Fibroblast of lung (primary cell): ENCODE data around the gene RHBDD1. TPM values are rescaled to one million over a fixed set of nuclear protein-coding genes. Genes with fewer than 3 reads are reported as not detected.

Experiments
- DNase-seq, 2 donors: peaks; one replicate each; pipeline versions ENCODE4 v3.0.0 to v3.0.0-alpha.2; 2010; ENCODE audit warnings: low read depth in 2 of 2
- H2AFZ ChIP-seq: 2 replicates; pipeline ENCODE4 v1.5.1; 2012; ENCODE audit warnings: low read length, control low read depth, inconsistent platforms
- H3K27ac ChIP-seq: 2 replicates; pipeline ENCODE4 v1.5.1; 2011; ENCODE audit warnings: low read length, control low read depth; ENCODE audit not compliant: insufficient read depth
- H3K27me3 ChIP-seq: 2 replicates; pipeline ENCODE4 v1.5.1; 2011; ENCODE audit warnings: mild to moderate bottlenecking, low read length; ENCODE audit not compliant: control insufficient read depth, insufficient read depth
- H3K36me3 ChIP-seq: 2 replicates; pipeline ENCODE4 v1.5.1; 2011; ENCODE audit warnings: low read length; ENCODE audit not compliant: control insufficient read depth, insufficient read depth
- H3K4me1 ChIP-seq: 2 replicates; pipeline ENCODE4 v1.5.1; 2011; ENCODE audit warnings: low read length; ENCODE audit not compliant: control insufficient read depth, insufficient read depth; ENCODE audit errors: extremely low read depth
- H3K4me2 ChIP-seq: 2 replicates; pipeline ENCODE4 v1.5.1; 2011; ENCODE audit warnings: low read length, control low read depth; ENCODE audit not compliant: insufficient read depth; ENCODE audit errors: extremely low read depth
- H3K4me3 ChIP-seq, 4 experiments: fragments of 200-600 bp in 1 of 4; sonication (generic) in 1 of 4; replicated peaks in 1 of 4; 2 replicates each; pipeline ENCODE4 v1.5.1; 2011 to 2016; ENCODE audit warnings: low read length in 4 of 4, low read depth in 3 of 4, mild to moderate bottlenecking in 3 of 4, control low read depth in 2 of 4, inconsistent platforms in 1 of 4, mixed read lengths in 1 of 4; ENCODE audit not compliant: insufficient read depth in 1 of 4; ENCODE audit errors: control extremely low read depth in 1 of 4
- H3K79me2 ChIP-seq: 2 replicates; pipeline ENCODE4 v1.5.1; 2012; ENCODE audit warnings: mild to moderate bottlenecking, low read length, inconsistent platforms; ENCODE audit not compliant: control insufficient read depth, insufficient read depth
- H3K9ac ChIP-seq: 2 replicates; pipeline ENCODE4 v1.5.1; 2011; ENCODE audit warnings: mild to moderate bottlenecking, low read length, control low read depth; ENCODE audit not compliant: insufficient read depth
- H3K9me3 ChIP-seq: 2 replicates; pipeline ENCODE4 v1.5.1; 2012; ENCODE audit warnings: low read depth, low read length; ENCODE audit not compliant: control insufficient read depth, insufficient read depth
- H4K20me1 ChIP-seq: 2 replicates; pipeline ENCODE4 v1.5.1; 2011; ENCODE audit warnings: low read length; ENCODE audit not compliant: control insufficient read depth, insufficient read depth; ENCODE audit errors: extremely low read depth
- EZH2 ChIP-seq: IDR thresholded peaks from 2 replicates; pipeline ENCODE4 v1.5.1; 2012; ENCODE audit warnings: low read length, control low read depth, mild to moderate bottlenecking; ENCODE audit errors: missing control alignments
- polyA plus RNA-seq, 2 donors: library from polyadenylated mRNA; depleted of rRNA in 1 of 2; stranded (reverse) in 1 of 2; unstranded in 1 of 2; fragments of >200 nt; gene quantifications; 2 replicates each; pipeline ENCODE4 v1.2.1, GENCODE V29; 2011 to 2012; ENCODE audit warnings: missing spikeins in 1 of 2
- total RNA-seq: library from RNA; depleted of rRNA; stranded (reverse); fragments of >200 nt; gene quantifications from 2 replicates; pipeline ENCODE4 v1.2.1, GENCODE V29; 2014
- TF ChIP-seq, protein P1 (sequence below), 2 donors: IDR thresholded peaks in 1 of 2; conservative IDR thresholded peaks in 1 of 2; 1 replicate in 1 of 2; 2 replicates in 1 of 2; pipeline ENCODE4 v1.5.1; 2011 to 2012; ENCODE audit warnings: low read length in 2 of 2, control low read depth in 1 of 2, inconsistent platforms in 1 of 2, low read depth in 1 of 2, mild to moderate bottlenecking in 1 of 2

Gene RHBDD1
- total and polyA plus RNA-seq, 2 donors (not counting 1 experiment from before 2014, with no cell fraction given), result 31.5 to 85.4 TPM

DNA sequence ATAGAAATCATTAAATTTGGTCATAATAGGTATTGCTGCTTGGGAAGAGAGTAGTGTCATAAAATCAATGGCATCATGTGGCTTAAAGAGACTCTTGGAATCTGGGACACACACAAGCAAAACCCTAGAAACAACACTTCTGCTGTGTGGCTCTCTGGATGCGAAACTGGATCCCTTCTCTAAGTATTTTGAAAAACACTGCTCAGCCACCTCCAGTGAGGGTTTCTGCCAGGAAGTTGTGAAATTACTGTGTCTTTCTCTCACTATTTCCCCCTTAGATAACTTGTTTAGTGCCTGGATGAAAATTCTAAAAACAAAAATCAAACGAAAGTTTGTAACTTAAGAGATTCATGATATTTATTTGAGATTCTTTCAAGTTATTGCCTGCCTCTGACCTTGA is 163.8 kb downstream of the RHBDD1 start:
- no peaks in the 10 kb centered on the region for H4K20me1 ChIP-seq
- H3K27me3 ChIP-seq, result no peaks in the 10 kb centered on the region
- H3K27ac ChIP-seq, result no peak overlapping the region
- TF ChIP-seq, protein P1, sequence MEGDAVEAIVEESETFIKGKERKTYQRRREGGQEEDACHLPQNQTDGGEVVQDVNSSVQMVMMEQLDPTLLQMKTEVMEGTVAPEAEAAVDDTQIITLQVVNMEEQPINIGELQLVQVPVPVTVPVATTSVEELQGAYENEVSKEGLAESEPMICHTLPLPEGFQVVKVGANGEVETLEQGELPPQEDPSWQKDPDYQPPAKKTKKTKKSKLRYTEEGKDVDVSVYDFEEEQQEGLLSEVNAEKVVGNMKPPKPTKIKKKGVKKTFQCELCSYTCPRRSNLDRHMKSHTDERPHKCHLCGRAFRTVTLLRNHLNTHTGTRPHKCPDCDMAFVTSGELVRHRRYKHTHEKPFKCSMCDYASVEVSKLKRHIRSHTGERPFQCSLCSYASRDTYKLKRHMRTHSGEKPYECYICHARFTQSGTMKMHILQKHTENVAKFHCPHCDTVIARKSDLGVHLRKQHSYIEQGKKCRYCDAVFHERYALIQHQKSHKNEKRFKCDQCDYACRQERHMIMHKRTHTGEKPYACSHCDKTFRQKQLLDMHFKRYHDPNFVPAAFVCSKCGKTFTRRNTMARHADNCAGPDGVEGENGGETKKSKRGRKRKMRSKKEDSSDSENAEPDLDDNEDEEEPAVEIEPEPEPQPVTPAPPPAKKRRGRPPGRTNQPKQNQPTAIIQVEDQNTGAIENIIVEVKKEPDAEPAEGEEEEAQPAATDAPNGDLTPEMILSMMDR (conservative IDR thresholded peaks at IDR 0.05 in 1 of 2, IDR thresholded peaks at IDR 0.05 in 1 of 2; ENCODE audit: low read depth in 1 of 2, low read length in 2 of 2), result no peak
- TF ChIP-seq EZH2, result no peak
- H3K4me3 ChIP-seq, result no peak overlapping the region
- H3K4me1 ChIP-seq, result peaks cover 3% of the 10 kb centered on the region
- H3K9ac ChIP-seq, result no peak overlapping the region
- no peaks in the 10 kb centered on the region for H3K36me3 ChIP-seq
- no peaks in the 10 kb centered on the region for H3K9me3 ChIP-seq
- H2AFZ ChIP-seq, result no peak overlapping the region
- DNase-seq, result no peak
- no peak overlapping the region for H3K4me2 ChIP-seq
- no peaks in the 10 kb centered on the region for H3K79me2 ChIP-seq

DNA sequence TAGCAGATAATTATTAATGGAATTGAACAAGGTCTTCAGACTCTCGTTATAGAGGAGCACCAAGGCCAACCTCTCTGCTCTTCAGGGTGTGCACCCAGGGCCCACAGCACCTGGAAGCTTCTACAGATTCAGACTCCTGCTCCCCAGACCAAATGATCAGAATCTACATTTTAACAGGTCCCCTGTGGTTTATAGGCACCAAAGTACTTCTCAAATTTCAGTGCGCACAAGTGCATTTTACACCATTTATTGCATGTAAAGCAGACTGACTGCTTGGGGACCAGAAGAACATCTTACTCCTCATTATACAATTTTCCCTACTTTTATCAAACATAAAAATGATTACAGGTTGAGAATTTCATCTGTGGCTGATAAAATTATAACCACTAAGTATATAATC is 164.3 kb downstream of the RHBDD1 start:
- no peaks in the 10 kb centered on the region for H3K9me3 ChIP-seq
- H3K27ac ChIP-seq, result no peak overlapping the region
- H2AFZ ChIP-seq, result no peak overlapping the region
- no peak overlapping the region for H3K4me3 ChIP-seq
- no peaks in the 10 kb centered on the region for H3K27me3 ChIP-seq
- no peaks in the 10 kb centered on the region for H3K79me2 ChIP-seq
- H3K36me3 ChIP-seq, result no peaks in the 10 kb centered on the region
- peaks cover 3% of the 10 kb centered on the region for H3K4me1 ChIP-seq
- H3K9ac ChIP-seq, result no peak overlapping the region
- no peak for TF ChIP-seq EZH2
- TF ChIP-seq, protein P1 (conservative IDR thresholded peaks at IDR 0.05 in 1 of 2, IDR thresholded peaks at IDR 0.05 in 1 of 2; ENCODE audit: low read depth in 1 of 2, low read length in 2 of 2), result no peak
- no peak overlapping the region for H3K4me2 ChIP-seq
- H4K20me1 ChIP-seq, result no peaks in the 10 kb centered on the region
- DNase-seq, result no peak

DNA sequence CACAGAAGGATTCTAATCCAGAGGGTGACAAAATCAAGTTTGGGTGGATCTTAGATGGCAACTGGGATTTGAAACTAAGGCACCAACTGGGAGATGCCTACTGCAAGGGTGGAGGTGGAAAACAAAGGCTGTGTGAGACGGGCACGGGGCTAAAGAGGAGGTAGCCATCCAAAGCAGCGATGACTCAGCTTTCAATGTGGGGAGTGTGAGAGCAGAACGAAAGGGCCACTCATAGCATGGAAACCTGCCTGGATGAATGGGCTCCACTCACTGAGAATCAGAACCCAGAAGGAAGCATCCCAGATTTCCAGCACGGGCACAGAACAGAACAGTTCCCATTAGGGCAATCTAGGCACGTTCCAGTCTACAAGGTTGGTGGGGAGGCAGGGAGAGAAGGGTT is 168.6 kb downstream of the RHBDD1 start:
- Histone ChIP-seq H4K20me1 (no peaks in the 10 kb centered on the region), H3K27me3 (no peaks in the 10 kb centered on the region), H3K36me3 (no peaks in the 10 kb centered on the region), H3K79me2 (no peaks in the 10 kb centered on the region), H3K27ac (no peak overlapping the region), H3K9me3 (no peaks in the 10 kb centered on the region), H3K9ac (no peak overlapping the region), H3K4me1 (no peaks in the 10 kb centered on the region), H2AFZ (no peak overlapping the region), H3K4me2 (no peak overlapping the region), H3K4me3 (no peak overlapping the region)
- no peak for TF ChIP-seq EZH2
- TF ChIP-seq, protein P1 (conservative IDR thresholded peaks at IDR 0.05 in 1 of 2, IDR thresholded peaks at IDR 0.05 in 1 of 2; ENCODE audit: low read depth in 1 of 2, low read length in 2 of 2), result no peak
- DNase-seq, result no peak
